HG03565 (cell line): ENCODE data around the gene TRIM63.

ENCODE experiments used
- ATAC-seq: cut with Tn5 transposase; IDR thresholded peaks from one replicate; pipeline ENCODE4 v1.9.1; 2021; ENCODE audit warnings: mild to moderate bottlenecking, moderate library complexity; ENCODE audit not compliant: unreplicated experiment

Gene TRIM63

GRCh38 chr1:26019641-26020315, 47.7 kb downstream of the TRIM63 start:
- no peak for ATAC-seq

DNA sequence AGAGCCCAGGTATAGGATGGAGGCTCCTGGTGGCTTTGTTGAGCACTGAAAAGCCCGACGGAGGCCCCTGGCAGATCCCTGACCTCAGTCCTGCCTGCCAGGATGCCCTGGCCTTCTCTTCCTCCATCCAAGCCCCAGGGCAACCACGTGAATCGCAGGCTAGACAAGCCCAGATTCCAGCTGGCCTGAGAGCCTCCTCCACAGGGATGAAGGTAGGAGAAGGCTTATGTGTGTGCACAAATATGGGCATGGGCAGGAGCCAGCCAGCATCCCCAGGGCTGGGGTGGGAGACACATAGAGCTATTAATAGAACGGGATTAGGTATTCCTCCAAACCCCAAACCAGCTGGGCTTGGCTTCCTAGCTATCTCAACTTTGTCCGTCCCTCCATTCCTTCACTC, 49.8 kb downstream of the TRIM63 start:
- no peak for ATAC-seq

DNA sequence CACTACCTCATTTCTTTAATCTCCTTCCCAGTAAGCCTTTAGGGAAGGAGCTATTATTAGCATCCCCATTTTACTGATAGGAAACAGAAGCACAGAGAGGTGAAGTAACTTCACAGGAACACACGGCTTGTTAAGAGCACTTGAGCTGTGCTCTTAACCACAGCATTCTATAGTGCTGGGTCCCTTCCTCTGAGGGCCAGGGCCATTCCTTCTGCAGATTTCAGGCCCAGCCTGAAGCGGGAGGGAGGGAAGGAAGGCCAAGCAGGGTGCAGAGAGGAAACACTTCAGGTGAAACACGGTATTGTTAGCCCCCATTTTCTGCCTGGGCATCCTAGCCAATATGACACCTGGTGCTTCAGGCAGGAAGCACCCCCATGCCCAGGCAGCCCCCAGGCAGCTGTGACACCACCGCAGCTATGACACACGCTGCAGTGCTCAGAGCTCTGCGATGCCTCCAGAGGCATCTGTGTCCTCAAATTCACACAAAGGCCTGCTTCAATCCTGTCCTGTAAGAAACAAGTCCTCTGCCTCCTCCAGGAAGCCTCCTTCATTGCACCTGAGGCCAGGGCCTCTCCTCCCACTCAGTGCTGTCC, 50.4 kb downstream of the TRIM63 start:
- no peak for ATAC-seq

DNA sequence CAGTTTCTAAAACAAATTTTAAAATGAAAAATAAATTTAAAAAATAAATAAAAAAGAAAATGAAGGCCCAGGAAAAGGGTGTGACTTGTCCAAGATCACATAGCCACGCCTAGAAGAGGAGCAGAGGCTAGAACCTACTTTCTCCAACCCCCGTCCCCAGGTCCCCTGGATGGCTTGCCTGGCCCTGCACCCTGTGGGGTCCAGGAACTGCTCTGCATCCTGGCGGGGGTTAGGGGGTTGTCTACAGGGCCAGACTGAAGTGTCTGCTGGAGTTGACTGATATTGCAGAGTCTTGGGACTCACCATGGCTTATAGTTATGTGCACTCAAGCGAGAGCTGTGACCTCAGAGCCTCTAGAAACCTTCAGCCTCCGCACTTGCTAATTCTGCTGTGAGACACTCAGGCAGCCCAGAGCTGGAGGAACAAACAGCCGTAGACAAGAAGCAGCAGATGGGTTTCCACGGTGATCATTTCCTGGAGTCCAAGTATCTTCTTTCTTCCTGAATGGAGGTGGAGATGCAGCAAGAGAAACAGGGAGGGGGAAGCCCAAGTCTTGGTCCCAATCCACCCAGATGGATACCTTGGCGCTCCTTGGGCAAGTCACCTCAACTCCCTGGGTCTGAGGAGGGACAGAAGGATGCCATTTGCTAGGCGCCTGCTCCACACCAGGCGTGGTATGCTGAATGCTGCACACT, 51.0 kb downstream of the TRIM63 start:
- no peak for ATAC-seq

- ATAC-seq: no peak
Observed at GRCh38 chr1:26015358-26015757, 52.1 kb downstream of the TRIM63 start.

GRCh38 chr1:26014179-26014578, 53.3 kb downstream of the TRIM63 start:
- ATAC-seq: no peak

GRCh38 chr1:26012864-26013263, 54.6 kb downstream of the TRIM63 start:
- ATAC-seq: no peak

GRCh38 chr1:26010825-26011224, 56.6 kb downstream of the TRIM63 start:
- ATAC-seq: no peak

GRCh38 chr1:26009796-26010447, 57.5 kb downstream of the TRIM63 start:
- ATAC-seq: no peak

DNA sequence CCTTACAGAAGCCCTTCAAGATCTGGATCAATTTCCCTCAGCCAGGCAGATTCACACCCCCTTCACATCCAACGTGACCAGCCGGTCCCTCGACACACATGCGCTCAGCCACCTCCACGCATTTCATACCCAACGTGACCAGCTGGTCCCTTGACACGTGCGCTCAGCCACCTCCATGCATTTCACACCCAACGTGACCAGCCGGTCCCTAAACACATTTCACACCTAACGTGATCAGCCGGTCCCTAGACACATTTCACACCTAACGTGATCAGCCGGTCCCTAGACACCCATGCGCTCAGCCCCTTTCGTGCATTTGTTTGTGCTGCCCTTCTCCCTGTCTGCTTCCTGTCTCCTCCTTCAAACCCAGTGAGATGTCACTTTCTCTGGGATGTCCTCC, 60.7 kb downstream of the TRIM63 start:
- no peak for ATAC-seq

GRCh38 chr1:26005434-26006105, 61.9 kb downstream of the TRIM63 start:
- ATAC-seq: no peak

- ATAC-seq: no peak
Observed at GRCh38 chr1:26003756-26004155, 63.7 kb downstream of the TRIM63 start.

GRCh38 chr1:26003262-26003661, 64.2 kb downstream of the TRIM63 start:
- no peak for ATAC-seq
